ENCODE results near the gene MGAT1. TPM values are rescaled to one million over a fixed set of nuclear protein-coding genes. Genes with fewer than 3 reads are reported as not detected.

Gene MGAT1
- total and polyA plus RNA-seq, 4 donors: 40.7 to 77.6 (median 66.7) TPM

- no peak for DNase-seq (ENCODE audit: low read depth in 4 of 6, low spot score in 6 of 6)
- 100% methylated on average over 3 of the region's 3 CpGs for WGBS (ENCODE audit: insufficient coverage)
- H3K36me3 ChIP-seq (ENCODE audit: control insufficient read depth, insufficient read depth, low read length): peaks cover 4% of the 10 kb centered on the region
- no peak overlapping the region for H3K27ac ChIP-seq (ENCODE audit: low read depth, low read length)
- H3K27me3 ChIP-seq (ENCODE audit: control insufficient read depth, insufficient read depth, low read length): no peaks in the 10 kb centered on the region
- no peak overlapping the region for H3K4me3 ChIP-seq (ENCODE audit: low read depth, low read length)
- H3K4me1 ChIP-seq (ENCODE audit: control insufficient read depth, insufficient read depth, low read length): peaks cover 18% of the 10 kb centered on the region
- peaks cover 4% of the 10 kb centered on the region for H3K9me3 ChIP-seq (ENCODE audit: control insufficient read depth, insufficient read depth, low read length)
Measured at GRCh38 chr5:180825768-180826525, 23.3 kb upstream of the MGAT1 start.

GRCh38 chr5:180824630-180825476 is 22.2 kb upstream of the MGAT1 start:
- H3K4me3 ChIP-seq (ENCODE audit: low read depth, low read length): no peak overlapping the region
- peaks cover 3% of the 10 kb centered on the region for H3K9me3 ChIP-seq (ENCODE audit: control insufficient read depth, insufficient read depth, low read length)
- DNase-seq (ENCODE audit: low read depth in 4 of 6, low spot score in 6 of 6): no peak
- 65% methylated on average over 9 of the region's 10 CpGs for WGBS (ENCODE audit: insufficient coverage)
- H3K27ac ChIP-seq (ENCODE audit: low read depth, low read length): no peak overlapping the region
- peaks cover 7% of the 10 kb centered on the region for H3K4me1 ChIP-seq (ENCODE audit: control insufficient read depth, insufficient read depth, low read length)
- no peaks in the 10 kb centered on the region for H3K27me3 ChIP-seq (ENCODE audit: control insufficient read depth, insufficient read depth, low read length)
- peaks cover 4% of the 10 kb centered on the region for H3K36me3 ChIP-seq (ENCODE audit: control insufficient read depth, insufficient read depth, low read length)

- Histone ChIP-seq H3K4me1 (ENCODE audit: control insufficient read depth, insufficient read depth, low read length) (peaks cover 4% of the 10 kb centered on the region), H3K4me3 (ENCODE audit: low read depth, low read length) (no peak overlapping the region), H3K27ac (ENCODE audit: low read depth, low read length) (no peak overlapping the region), H3K27me3 (ENCODE audit: control insufficient read depth, insufficient read depth, low read length) (no peaks in the 10 kb centered on the region), H3K9me3 (ENCODE audit: control insufficient read depth, insufficient read depth, low read length) (no peaks in the 10 kb centered on the region), H3K36me3 (ENCODE audit: control insufficient read depth, insufficient read depth, low read length) (no peaks in the 10 kb centered on the region)
- no CpG with 5 or more reads among the region's 6 CpGs for WGBS (ENCODE audit: insufficient coverage)
- no peak for DNase-seq (ENCODE audit: low read depth in 4 of 6, low spot score in 6 of 6)
Measured at GRCh38 chr5:180823940-180824629, 21.5 kb upstream of the MGAT1 start.

- H3K4me3 ChIP-seq (ENCODE audit: low read depth, low read length): no peak overlapping the region
- no peaks in the 10 kb centered on the region for H3K27me3 ChIP-seq (ENCODE audit: control insufficient read depth, insufficient read depth, low read length)
- peaks cover 4% of the 10 kb centered on the region for H3K4me1 ChIP-seq (ENCODE audit: control insufficient read depth, insufficient read depth, low read length)
- no peak overlapping the region for H3K27ac ChIP-seq (ENCODE audit: low read depth, low read length)
- no peak for DNase-seq (ENCODE audit: low read depth in 4 of 6, low spot score in 6 of 6)
- H3K9me3 ChIP-seq (ENCODE audit: control insufficient read depth, insufficient read depth, low read length): no peaks in the 10 kb centered on the region
- H3K36me3 ChIP-seq (ENCODE audit: control insufficient read depth, insufficient read depth, low read length): no peaks in the 10 kb centered on the region
- WGBS (ENCODE audit: insufficient coverage): 74% methylated on average over 7 of the region's 7 CpGs
Measured at GRCh38 chr5:180823346-180823745, 20.7 kb upstream of the MGAT1 start.

GRCh38 chr5:180821538-180821937 is 18.9 kb upstream of the MGAT1 start:
- H3K4me1 ChIP-seq (ENCODE audit: control insufficient read depth, insufficient read depth, low read length): peaks cover 6% of the 10 kb centered on the region
- WGBS (ENCODE audit: insufficient coverage): no CpG with 5 or more reads among the region's 4 CpGs
- H3K4me3 ChIP-seq (ENCODE audit: low read depth, low read length): no peak overlapping the region
- no peak overlapping the region for H3K27ac ChIP-seq (ENCODE audit: low read depth, low read length)
- DNase-seq (ENCODE audit: low read depth in 4 of 6, low spot score in 6 of 6): no peak
- no peaks in the 10 kb centered on the region for H3K36me3 ChIP-seq (ENCODE audit: control insufficient read depth, insufficient read depth, low read length)
- no peaks in the 10 kb centered on the region for H3K27me3 ChIP-seq (ENCODE audit: control insufficient read depth, insufficient read depth, low read length)
- no peaks in the 10 kb centered on the region for H3K9me3 ChIP-seq (ENCODE audit: control insufficient read depth, insufficient read depth, low read length)

GRCh38 chr5:180820788-180821321 is 18.2 kb upstream of the MGAT1 start:
- no peak overlapping the region for H3K27ac ChIP-seq (ENCODE audit: low read depth, low read length)
- H3K9me3 ChIP-seq (ENCODE audit: control insufficient read depth, insufficient read depth, low read length): no peaks in the 10 kb centered on the region
- 50% methylated on average over 1 of the region's 3 CpGs for WGBS (ENCODE audit: insufficient coverage)
- H3K4me1 ChIP-seq (ENCODE audit: control insufficient read depth, insufficient read depth, low read length): peaks cover 6% of the 10 kb centered on the region
- H3K36me3 ChIP-seq (ENCODE audit: control insufficient read depth, insufficient read depth, low read length): no peaks in the 10 kb centered on the region
- no peak for DNase-seq (ENCODE audit: low read depth in 4 of 6, low spot score in 6 of 6)
- H3K27me3 ChIP-seq (ENCODE audit: control insufficient read depth, insufficient read depth, low read length): no peaks in the 10 kb centered on the region
- no peak overlapping the region for H3K4me3 ChIP-seq (ENCODE audit: low read depth, low read length)

- H3K9me3 ChIP-seq (ENCODE audit: control insufficient read depth, insufficient read depth, low read length): no peaks in the 10 kb centered on the region
- H3K4me3 ChIP-seq (ENCODE audit: low read depth, low read length): no peak overlapping the region
- H3K27me3 ChIP-seq (ENCODE audit: control insufficient read depth, insufficient read depth, low read length): no peaks in the 10 kb centered on the region
- DNase-seq (ENCODE audit: low read depth in 4 of 6, low spot score in 6 of 6): no peak
- no peaks in the 10 kb centered on the region for H3K36me3 ChIP-seq (ENCODE audit: control insufficient read depth, insufficient read depth, low read length)
- WGBS (ENCODE audit: insufficient coverage): 92% methylated on average over 6 of the region's 6 CpGs
- H3K27ac ChIP-seq (ENCODE audit: low read depth, low read length): no peak overlapping the region
- H3K4me1 ChIP-seq (ENCODE audit: control insufficient read depth, insufficient read depth, low read length): peaks cover 2% of the 10 kb centered on the region
Measured at GRCh38 chr5:180818677-180819341, 16.2 kb upstream of the MGAT1 start.

GRCh38 chr5:180817893-180818674 is 15.5 kb upstream of the MGAT1 start:
- Histone ChIP-seq H3K27ac (ENCODE audit: low read depth, low read length) (peak overlapping the region; percentile 6), H3K4me1 (ENCODE audit: control insufficient read depth, insufficient read depth, low read length) (peaks cover 2% of the 10 kb centered on the region), H3K9me3 (ENCODE audit: control insufficient read depth, insufficient read depth, low read length) (no peaks in the 10 kb centered on the region), H3K27me3 (ENCODE audit: control insufficient read depth, insufficient read depth, low read length) (no peaks in the 10 kb centered on the region), H3K36me3 (ENCODE audit: control insufficient read depth, insufficient read depth, low read length) (no peaks in the 10 kb centered on the region), H3K4me3 (ENCODE audit: low read depth, low read length) (no peak overlapping the region)
- WGBS (ENCODE audit: insufficient coverage): 51% methylated on average over 8 of the region's 13 CpGs
- DNase-seq (ENCODE audit: low read depth in 4 of 6, low spot score in 6 of 6): no peak
